Activated CD8-positive, alpha-beta T cell treated with anti-CD3 and anti-CD28 coated beads for 36 hours (primary cell): ENCODE results near the gene TFE3. TPM values are rescaled to one million over a fixed set of nuclear protein-coding genes. Genes with fewer than 3 reads are reported as not detected.

ENCODE experiments used
- ATAC-seq: fragments of 200-7000 bp; cut with Tn5 transposase; one replicate; pipeline ENCODE4 v1.10.0; 2021; ENCODE audit warnings: mild to moderate bottlenecking, moderate library complexity
- CTCF ChIA-PET: fragments of 350-600 bp; sonication (Branson Sonifier 250); formaldehyde crosslinking; loops from one replicate; lab custom pipeline; 2021; ENCODE audit warnings: antibody characterized with exemption; lab: Charles Lee
- POLR2A ChIA-PET: fragments of 350-600 bp; sonication (Branson Sonifier 250); formaldehyde crosslinking; loops from one replicate; lab custom pipeline; 2021; ENCODE audit warnings: antibody characterized with exemption; lab: Charles Lee
- DNase-seq: peaks from one replicate; pipeline ENCODE4 v3.0.0-alpha.2; 2020
- H3K27ac Mint-ChIP-seq: one replicate; pipeline ENCODE4 v1.8.0; 2021; ENCODE audit warnings: mild to moderate bottlenecking, mixed read lengths
- H3K27me3 Mint-ChIP-seq: one replicate; pipeline ENCODE4 v1.8.0; 2021; ENCODE audit warnings: mixed read lengths
- H3K36me3 Mint-ChIP-seq: one replicate; pipeline ENCODE4 v1.8.0; 2021; ENCODE audit warnings: low read depth, mixed read lengths
- H3K4me1 Mint-ChIP-seq: one replicate; pipeline ENCODE4 v1.8.0; 2021; ENCODE audit warnings: low read depth, mixed read lengths
- H3K4me3 Mint-ChIP-seq: one replicate; pipeline ENCODE4 v1.8.0; 2021; ENCODE audit warnings: mild to moderate bottlenecking, moderate library complexity, mixed read lengths
- H3K9me3 Mint-ChIP-seq: one replicate; pipeline ENCODE4 v1.8.0; 2021; ENCODE audit warnings: mixed read lengths
- intact Hi-C: fragments of 100-400 bp; cut with micrococcal nuclease; formaldehyde crosslinking; loops from one replicate; pipeline ENCODE4 v1.10.0; 2022
- total RNA-seq, 2 experiments: library from RNA; stranded (reverse); gene quantifications; one replicate each; pipeline ENCODE4 v1.2.3, GENCODE V29; 2021
- TF ChIP-seq, protein P1 (sequence below): fragments of 200-600 bp; IDR thresholded peaks from one replicate; pipeline ENCODE4 v1.8.0; 2022; ENCODE audit warnings: antibody characterized with exemption, mild to moderate bottlenecking

The TFE3 gene
- total RNA-seq, 2 experiments from 2014 or later, result 17.9 to 19.5 TPM

DNA sequence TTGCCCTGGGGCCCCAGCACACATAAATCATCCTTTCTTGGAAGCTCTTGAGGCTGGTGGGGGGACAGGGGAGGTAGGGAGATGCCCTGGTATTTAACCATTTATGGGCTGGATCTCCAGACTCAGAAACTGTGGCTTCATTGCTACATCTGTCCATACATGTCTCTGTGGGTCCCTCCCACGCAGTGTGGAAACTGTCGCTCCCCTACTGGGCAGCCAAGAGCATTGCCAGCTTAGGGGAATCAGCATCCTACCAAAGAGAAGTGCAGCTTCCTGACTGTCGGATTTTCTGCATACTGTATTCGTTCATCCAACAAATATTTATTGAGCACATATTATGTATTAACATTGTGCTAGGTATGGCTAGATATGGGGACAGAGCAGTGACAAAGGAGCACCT lies 44.8 kb downstream of the TFE3 start:
- TF ChIP-seq, protein P1, sequence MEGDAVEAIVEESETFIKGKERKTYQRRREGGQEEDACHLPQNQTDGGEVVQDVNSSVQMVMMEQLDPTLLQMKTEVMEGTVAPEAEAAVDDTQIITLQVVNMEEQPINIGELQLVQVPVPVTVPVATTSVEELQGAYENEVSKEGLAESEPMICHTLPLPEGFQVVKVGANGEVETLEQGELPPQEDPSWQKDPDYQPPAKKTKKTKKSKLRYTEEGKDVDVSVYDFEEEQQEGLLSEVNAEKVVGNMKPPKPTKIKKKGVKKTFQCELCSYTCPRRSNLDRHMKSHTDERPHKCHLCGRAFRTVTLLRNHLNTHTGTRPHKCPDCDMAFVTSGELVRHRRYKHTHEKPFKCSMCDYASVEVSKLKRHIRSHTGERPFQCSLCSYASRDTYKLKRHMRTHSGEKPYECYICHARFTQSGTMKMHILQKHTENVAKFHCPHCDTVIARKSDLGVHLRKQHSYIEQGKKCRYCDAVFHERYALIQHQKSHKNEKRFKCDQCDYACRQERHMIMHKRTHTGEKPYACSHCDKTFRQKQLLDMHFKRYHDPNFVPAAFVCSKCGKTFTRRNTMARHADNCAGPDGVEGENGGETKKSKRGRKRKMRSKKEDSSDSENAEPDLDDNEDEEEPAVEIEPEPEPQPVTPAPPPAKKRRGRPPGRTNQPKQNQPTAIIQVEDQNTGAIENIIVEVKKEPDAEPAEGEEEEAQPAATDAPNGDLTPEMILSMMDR, result no peak
- peak overlapping the region; percentile 68 for H3K27ac Mint-ChIP-seq
- ChIA-PET POLR2A (no interaction called here), CTCF (no interaction called here)
- intact Hi-C loops, result no loop called here
- H3K4me3 Mint-ChIP-seq, result no peak overlapping the region
- ATAC-seq, result no peak
- H3K27me3 Mint-ChIP-seq, result no peaks in the 10 kb centered on the region
- peak; percentile 17 for DNase-seq
- no peaks in the 10 kb centered on the region for H3K9me3 Mint-ChIP-seq
- peaks cover 48% of the 10 kb centered on the region for H3K36me3 Mint-ChIP-seq
- peaks cover 43% of the 10 kb centered on the region for H3K4me1 Mint-ChIP-seq

DNA sequence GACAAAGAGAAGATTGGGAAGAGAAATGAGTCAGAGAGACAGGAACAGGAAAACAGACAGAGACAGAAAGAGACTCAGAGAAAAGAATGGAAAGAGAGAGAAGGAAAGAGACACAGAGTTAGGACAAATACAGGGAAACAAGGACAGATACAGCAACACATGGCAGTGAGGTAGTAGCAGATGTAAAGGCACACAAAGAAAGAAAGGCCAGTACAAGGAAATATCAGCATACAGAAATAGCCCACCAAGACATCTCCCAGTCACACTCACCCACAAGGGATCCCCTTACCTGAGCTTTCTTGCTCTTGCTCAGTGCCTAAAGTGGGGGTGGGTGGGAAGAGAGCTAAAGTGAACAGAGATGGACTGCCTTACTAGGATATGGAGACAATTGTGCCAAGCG lies 45.3 kb downstream of the TFE3 start:
- ATAC-seq (no peak), DNase-seq (no peak)
- H3K4me3 Mint-ChIP-seq, result no peak overlapping the region
- H3K9me3 Mint-ChIP-seq, result no peaks in the 10 kb centered on the region
- no peaks in the 10 kb centered on the region for H3K27me3 Mint-ChIP-seq
- H3K27ac Mint-ChIP-seq, result peak overlapping the region; percentile 39
- POLR2A ChIA-PET, result no interaction called here
- H3K36me3 Mint-ChIP-seq, result peaks cover 50% of the 10 kb centered on the region
- CTCF ChIA-PET, result no interaction called here
- intact Hi-C loops, result no loop called here
- peaks cover 43% of the 10 kb centered on the region for H3K4me1 Mint-ChIP-seq
- TF ChIP-seq, protein P1, result no peak

DNA sequence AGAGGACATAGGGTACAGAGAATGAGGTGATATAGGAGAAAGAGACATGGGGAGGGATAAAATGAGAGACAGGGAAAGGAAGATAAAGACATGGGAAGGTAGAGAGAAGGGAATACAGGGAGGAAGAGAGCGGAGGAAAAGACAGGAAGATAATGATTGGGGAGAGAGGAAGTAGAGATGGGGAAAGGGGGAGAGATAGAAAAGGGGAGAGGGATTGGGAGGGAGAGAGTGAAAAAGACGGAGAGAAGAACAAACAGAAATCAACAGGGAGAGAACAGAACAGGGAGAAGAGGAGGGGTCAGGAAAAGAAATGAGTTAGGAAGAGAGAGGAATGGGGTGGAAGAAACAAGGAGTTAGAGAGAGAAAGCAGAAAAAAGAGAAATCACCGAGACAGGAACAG lies 45.7 kb downstream of the TFE3 start:
- Mint-ChIP-seq H3K4me1 (peaks cover 43% of the 10 kb centered on the region), H3K4me3 (no peak overlapping the region), H3K27ac (peak overlapping the region; percentile 39), H3K36me3 (peaks cover 50% of the 10 kb centered on the region), H3K27me3 (no peaks in the 10 kb centered on the region), H3K9me3 (no peaks in the 10 kb centered on the region)
- CTCF ChIA-PET, result no interaction called here
- TF ChIP-seq, protein P1, result no peak
- POLR2A ChIA-PET, result no interaction called here
- ATAC-seq (no peak), DNase-seq (no peak)
- intact Hi-C loops, result no loop called here

DNA sequence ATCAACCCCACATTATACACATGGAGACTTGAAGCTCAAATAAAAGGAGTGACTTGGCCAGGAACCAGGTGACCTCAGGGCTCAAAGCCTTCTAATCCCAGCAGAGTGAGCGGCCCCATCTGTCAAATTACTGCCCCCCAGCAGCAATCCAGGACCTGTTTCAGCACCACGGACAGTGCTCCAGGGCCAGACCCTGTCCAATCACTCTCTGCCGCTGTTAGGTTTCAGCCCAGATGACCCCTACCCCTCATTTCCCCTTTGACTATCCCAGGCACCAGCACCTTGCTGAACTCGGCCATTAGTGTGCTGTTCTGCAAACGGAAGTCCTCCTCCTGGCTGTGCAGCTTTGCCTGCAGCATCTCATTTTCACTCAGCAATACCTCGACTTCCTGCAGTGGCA lies 46.2 kb downstream of the TFE3 start:
- intact Hi-C loops, result no loop called here
- POLR2A ChIA-PET, result no interaction called here
- Mint-ChIP-seq H3K9me3 (no peaks in the 10 kb centered on the region), H3K4me1 (peaks cover 43% of the 10 kb centered on the region), H3K4me3 (no peak overlapping the region), H3K36me3 (peaks cover 49% of the 10 kb centered on the region), H3K27me3 (no peaks in the 10 kb centered on the region), H3K27ac (no peak overlapping the region)
- ATAC-seq (no peak), DNase-seq (no peak)
- TF ChIP-seq, protein P1, result no peak
- CTCF ChIA-PET, result no interaction called here

DNA sequence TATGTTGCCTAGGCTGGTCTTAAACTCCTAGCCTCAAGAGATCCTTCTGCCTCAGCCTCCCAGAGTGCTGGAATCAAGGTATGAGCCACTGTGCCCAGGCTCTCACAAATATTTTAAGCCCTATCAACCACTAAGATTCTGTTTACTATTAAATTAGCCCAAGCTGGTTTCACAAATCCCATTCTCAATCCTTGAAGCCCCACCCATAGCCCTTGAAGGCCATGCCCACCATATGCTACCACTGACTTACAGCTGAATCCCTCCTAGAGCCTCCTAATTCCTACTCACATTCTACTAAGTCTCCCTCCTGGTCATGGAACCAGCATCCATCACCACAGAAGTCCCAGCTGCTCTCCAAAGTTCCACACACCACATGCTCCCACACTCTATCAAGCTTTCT lies 50.8 kb downstream of the TFE3 start:
- no peaks in the 10 kb centered on the region for H3K9me3 Mint-ChIP-seq
- H3K27ac Mint-ChIP-seq, result no peak overlapping the region
- intact Hi-C loops, result no loop called here
- DNase-seq, result no peak
- no peaks in the 10 kb centered on the region for H3K27me3 Mint-ChIP-seq
- ATAC-seq, result no peak
- TF ChIP-seq, protein P1, result no peak
- H3K36me3 Mint-ChIP-seq, result peaks cover 28% of the 10 kb centered on the region
- POLR2A ChIA-PET, result interaction anchor here (0.7 to 1.2 kb wide), 2 partner anchors 10 to 946 kb away, joined by 3 read pairs; partner anchors contain the start of gene GRIPAP1
- H3K4me1 Mint-ChIP-seq, result peaks cover 11% of the 10 kb centered on the region
- CTCF ChIA-PET, result no interaction called here
- H3K4me3 Mint-ChIP-seq, result no peak overlapping the region
